GM21528 (cell line): ENCODE results near the gene ADCY5.

Experiments
- ATAC-seq: cut with Tn5 transposase; IDR thresholded peaks from one replicate; pipeline ENCODE4 v1.9.1; 2021; ENCODE audit warnings: mild to moderate bottlenecking, moderate library complexity; ENCODE audit not compliant: unreplicated experiment, low FRiP score

The ADCY5 gene

GRCh38 chr3:123347691-123348264 is 101.1 kb downstream of the ADCY5 start:
- ATAC-seq: no peak

GRCh38 chr3:123347205-123347604 is 101.7 kb downstream of the ADCY5 start:
- ATAC-seq: no peak

GRCh38 chr3:123346021-123346420 is 102.9 kb downstream of the ADCY5 start:
- ATAC-seq: no peak

GRCh38 chr3:123344907-123345594 is 103.8 kb downstream of the ADCY5 start:
- ATAC-seq: no peak

- no peak for ATAC-seq
Measured at GRCh38 chr3:123344175-123344906, 104.5 kb downstream of the ADCY5 start.

- no peak for ATAC-seq
Measured at GRCh38 chr3:123343296-123344174, 105.4 kb downstream of the ADCY5 start.

GRCh38 chr3:123342631-123343080 is 106.2 kb downstream of the ADCY5 start:
- no peak for ATAC-seq

GRCh38 chr3:123341871-123342630 is 106.8 kb downstream of the ADCY5 start:
- no peak for ATAC-seq

GRCh38 chr3:123340336-123340735 is 108.6 kb downstream of the ADCY5 start:
- ATAC-seq: no peak

- no peak for ATAC-seq
Measured at GRCh38 chr3:123339302-123339701, 109.6 kb downstream of the ADCY5 start.

GRCh38 chr3:123338620-123339061 is 110.2 kb downstream of the ADCY5 start:
- no peak for ATAC-seq

GRCh38 chr3:123337948-123338619 is 110.8 kb downstream of the ADCY5 start:
- ATAC-seq: no peak

GRCh38 chr3:123337226-123337625 is 111.7 kb downstream of the ADCY5 start:
- no peak for ATAC-seq

GRCh38 chr3:123336441-123336851 is 112.4 kb downstream of the ADCY5 start:
- no peak for ATAC-seq

- ATAC-seq: no peak
Measured at GRCh38 chr3:123336001-123336400, 112.9 kb downstream of the ADCY5 start.

- ATAC-seq: no peak
Measured at GRCh38 chr3:123335007-123335670, 113.8 kb downstream of the ADCY5 start.

- ATAC-seq: no peak
Measured at GRCh38 chr3:123334056-123334455, 114.8 kb downstream of the ADCY5 start.

- ATAC-seq: no peak
Measured at GRCh38 chr3:123333401-123333800, 115.5 kb downstream of the ADCY5 start.

GRCh38 chr3:123332124-123332641 is 116.7 kb downstream of the ADCY5 start:
- ATAC-seq: no peak
